ENCODE data around the gene SEMA6D.

SEMA6D gene

GRCh38 chr15:47820057-47820746 is 102.9 kb downstream of the SEMA6D start:
- FAIRE-seq (no peak), DNase-seq (ENCODE audit: insufficient read length, low spot score) (no peak)
- TF ChIP-seq PAX5 (IDR thresholded peaks at IDR 0.05; ENCODE audit: insufficient read depth, low read length, severe bottlenecking) (no peak), POLR2AphosphoS5 (IDR thresholded peaks at IDR 0.05; ENCODE audit: low read depth, low read length) (no peak), POU2F2 (IDR thresholded peaks at IDR 0.05; ENCODE audit: low read depth, low read length) (no peak), SPI1 (IDR thresholded peaks at IDR 0.05; ENCODE audit: low read depth, low read length) (no peak), POLR2A (IDR thresholded peaks at IDR 0.05; ENCODE audit: low read depth, low read length) (no peak), TAF1 (IDR thresholded peaks at IDR 0.05; ENCODE audit: low read depth, low read length) (no peak)

GRCh38 chr15:47820747-47821319 is 103.5 kb downstream of the SEMA6D start:
- DNase-seq (ENCODE audit: insufficient read length, low spot score) (no peak), FAIRE-seq (no peak)
- TF ChIP-seq PAX5 (IDR thresholded peaks at IDR 0.05; ENCODE audit: insufficient read depth, low read length, severe bottlenecking) (no peak), POLR2AphosphoS5 (IDR thresholded peaks at IDR 0.05; ENCODE audit: low read depth, low read length) (no peak), POLR2A (IDR thresholded peaks at IDR 0.05; ENCODE audit: low read depth, low read length) (no peak), POU2F2 (IDR thresholded peaks at IDR 0.05; ENCODE audit: low read depth, low read length) (no peak), SPI1 (IDR thresholded peaks at IDR 0.05; ENCODE audit: low read depth, low read length) (no peak), TAF1 (IDR thresholded peaks at IDR 0.05; ENCODE audit: low read depth, low read length) (no peak)

- DNase-seq (ENCODE audit: insufficient read length, low spot score) (no peak), FAIRE-seq (no peak)
- no peak for TF ChIP-seq TAF1 (IDR thresholded peaks at IDR 0.05; ENCODE audit: low read depth, low read length)
- no peak for TF ChIP-seq PAX5 (IDR thresholded peaks at IDR 0.05; ENCODE audit: insufficient read depth, low read length, severe bottlenecking)
- TF ChIP-seq POLR2A (IDR thresholded peaks at IDR 0.05; ENCODE audit: low read depth, low read length): no peak
- no peak for TF ChIP-seq SPI1 (IDR thresholded peaks at IDR 0.05; ENCODE audit: low read depth, low read length)
- no peak for TF ChIP-seq POU2F2 (IDR thresholded peaks at IDR 0.05; ENCODE audit: low read depth, low read length)
- TF ChIP-seq POLR2AphosphoS5 (IDR thresholded peaks at IDR 0.05; ENCODE audit: low read depth, low read length): no peak
These were observed 104.7 kb downstream of the SEMA6D start for GRCh38 chr15:47822048-47822447.

All from GM12891 (cell line).